Stomach (tissue), 9 donors: ENCODE measurements around the gene KCNC3. TPM values are rescaled to one million over a fixed set of nuclear protein-coding genes. Genes with fewer than 3 reads are reported as not detected.

Experiments used
- DNase-seq, 2 donors: peaks; one replicate each; pipeline versions ENCODE4 v3.0.0 to v3.0.0-alpha.2; 2013 to 2019
- H3K27ac ChIP-seq, 5 donors: fragments of 200-600 bp in 4 of 5; sonication (generic) in 4 of 5; one replicate each; pipeline ENCODE4 v1.5.1; 2013 to 2019; ENCODE audit warnings: mild to moderate bottlenecking in 1 of 5, moderate library complexity in 1 of 5
- H3K27me3 ChIP-seq, 3 donors: fragments of 200-600 bp; sonication (generic); one replicate each; pipeline ENCODE4 v1.5.1; 2017 to 2019; ENCODE audit warnings: mixed run types in 1 of 3
- H3K36me3 ChIP-seq, 4 donors: fragments of 200-600 bp; sonication (generic); 1 replicate in 3 of 4; 2 replicates in 1 of 4; pipeline ENCODE4 v1.5.1; 2016 to 2019
- H3K4me1 ChIP-seq, 4 donors: fragments of 200-600 bp; sonication (generic); one replicate each; pipeline ENCODE4 v1.5.1; 2016 to 2019
- H3K4me3 ChIP-seq, 4 donors: fragments of 200-600 bp; sonication (generic) in 3 of 4; one replicate each; pipeline ENCODE4 v1.5.1; 2016 to 2019; ENCODE audit warnings: mild to moderate bottlenecking in 1 of 4
- H3K9me3 ChIP-seq, 4 donors: fragments of 200-600 bp; sonication (generic); one replicate each; pipeline ENCODE4 v1.5.1; 2016 to 2019
- CTCF ChIP-seq, 7 experiments: fragments of 450-650 bp in 4 of 7; fragments of 200-600 bp in 3 of 7; sonication (generic) in 3 of 7; IDR thresholded peaks; one replicate each; pipeline ENCODE4 v1.5.1; 2016 to 2019; ENCODE audit warnings: antibody characterized with exemption in 7 of 7, control low read depth in 2 of 7, mild to moderate bottlenecking in 1 of 7
- EP300 ChIP-seq: sonication (generic); formaldehyde crosslinking; IDR thresholded peaks from one replicate; pipeline ENCODE4 v1.6.1; 2017; ENCODE audit warnings: antibody characterized with exemption
- POLR2A ChIP-seq, 4 donors: fragments of 450-650 bp; IDR thresholded peaks; one replicate each; pipeline ENCODE4 v1.6.1; 2016; ENCODE audit warnings: antibody characterized with exemption in 4 of 4, control low read depth in 2 of 4, mild to moderate bottlenecking in 1 of 4, moderate library complexity in 1 of 4
- POLR2AphosphoS5 ChIP-seq, 3 donors: sonication (generic); formaldehyde crosslinking; IDR thresholded peaks; one replicate each; pipeline ENCODE4 v1.6.1; 2016; ENCODE audit warnings: antibody characterized with exemption in 3 of 3
- WGBS, 5 donors: extraction: QIAGEN DNeasy Blood & Tissue Kit in 3 of 5; methylation state at CpG; one replicate each; pipeline versions ENCODE4 v1.1.5 to v1.1.7; 2013 to 2018; 5-methylcytosine and 5-hydroxymethylcytosine counted together
- intact Hi-C: fragments of 100-400 bp; cut with DNase I; formaldehyde crosslinking; loops from one replicate; pipeline ENCODE4 v1.15.1; 2023; ENCODE audit warnings: low total_unique reads
- polyA plus RNA-seq, 3 donors: library from polyadenylated mRNA; stranded (reverse); fragments of 200-250 nt; gene quantifications; one replicate each; pipeline ENCODE4 v1.2.3, GENCODE V29; 2013
- total RNA-seq, 5 donors: library from RNA; depleted of rRNA; stranded (reverse); fragments of >200 nt; gene quantifications; one replicate each; pipeline versions ENCODE4 v1.1.0 to v1.2.3, GENCODE V29; 2014 to 2016
- donor health status: healthy with polysubstance abuse.
- donor health status: Bipolar disorder and iron deficiency.
- donor health status: healthy.

The KCNC3 gene
- total and polyA plus RNA-seq, 8 donors = 0.25 to 2.3 (median 0.41) TPM; not detected in 2

- Histone ChIP-seq H3K27ac (no peak overlapping the region), H3K4me1 (peaks cover 26 to 58% (median 49%) of the 10 kb centered on the region in 4 donors), H3K27me3 (peaks cover 6 to 90% (median 66%) of the 10 kb centered on the region in 3 donors), H3K36me3 (no peaks in the 10 kb centered on the region), H3K4me3 (no peak overlapping the region), H3K9me3 (peaks cover 0 to 5% (median 0%) of the 10 kb centered on the region in 4 donors)
- 16 to 37% (median 22%) methylated on average over 13 to 20 of the region's 20 CpGs for WGBS, 5 donors
- intact Hi-C loops = no loop called here
- TF ChIP-seq POLR2A (IDR thresholded peaks at IDR 0.05) (no peak), CTCF (IDR thresholded peaks at IDR 0.05) (no peak), POLR2AphosphoS5 (IDR thresholded peaks at IDR 0.05) (no peak), EP300 (no peak)
- no peak for DNase-seq
Measured at GRCh38 chr19:50327461-50328223, 1.5 kb downstream of the KCNC3 start.

GRCh38 chr19:50327013-50327412 is 2.2 kb downstream of the KCNC3 start:
- Histone ChIP-seq H3K36me3 (no peaks in the 10 kb centered on the region), H3K4me1 (peaks cover 22 to 56% (median 43%) of the 10 kb centered on the region in 4 donors), H3K27me3 (peaks cover 6 to 86% (median 59%) of the 10 kb centered on the region in 3 donors), H3K27ac (no peak overlapping the region), H3K9me3 (peaks cover 0 to 5% (median 0%) of the 10 kb centered on the region in 4 donors), H3K4me3 (no peak overlapping the region)
- no peak for TF ChIP-seq POLR2AphosphoS5 (IDR thresholded peaks at IDR 0.05)
- TF ChIP-seq CTCF (IDR thresholded peaks at IDR 0.05) = no peak
- no peak for TF ChIP-seq EP300
- no peak for TF ChIP-seq POLR2A (IDR thresholded peaks at IDR 0.05)
- DNase-seq = no peak
- intact Hi-C loops = no loop called here
- WGBS, 5 donors = 36 to 52% (median 43%) methylated on average over 3 to 4 of the region's 4 CpGs

GRCh38 chr19:50326101-50326664 is 3.0 kb downstream of the KCNC3 start:
- 4 to 7% (median 5%) methylated on average over 25 to 26 of the region's 26 CpGs for WGBS, 5 donors
- no peak overlapping the region for H3K27ac ChIP-seq
- H3K36me3 ChIP-seq = no peaks in the 10 kb centered on the region
- H3K9me3 ChIP-seq = peaks cover 0 to 5% (median 0%) of the 10 kb centered on the region in 4 donors
- peak overlapping the region in 2 of 4 donors; percentile 7 to 29 for H3K4me3 ChIP-seq
- DNase-seq = no peak
- intact Hi-C loops = no loop called here
- peaks cover 19 to 48% (median 38%) of the 10 kb centered on the region in 4 donors for H3K4me1 ChIP-seq
- no peak for TF ChIP-seq EP300
- no peak for TF ChIP-seq POLR2AphosphoS5 (IDR thresholded peaks at IDR 0.05)
- no peak for TF ChIP-seq CTCF (IDR thresholded peaks at IDR 0.05)
- TF ChIP-seq POLR2A (IDR thresholded peaks at IDR 0.05) = no peak
- H3K27me3 ChIP-seq = peaks cover 6 to 77% (median 52%) of the 10 kb centered on the region in 3 donors

- TF ChIP-seq POLR2A (IDR thresholded peaks at IDR 0.05) (no peak), CTCF (IDR thresholded peaks at IDR 0.05) (no peak), EP300 (no peak), POLR2AphosphoS5 (IDR thresholded peaks at IDR 0.05) (no peak)
- Histone ChIP-seq H3K36me3 (no peaks in the 10 kb centered on the region), H3K27me3 (peaks cover 6 to 77% (median 45%) of the 10 kb centered on the region in 3 donors), H3K4me3 (peak overlapping the region in 1 of 4 donors; percentile 29), H3K4me1 (peaks cover 14 to 41% (median 31%) of the 10 kb centered on the region in 4 donors), H3K9me3 (peaks cover 0 to 3% (median 0%) of the 10 kb centered on the region in 4 donors), H3K27ac (no peak overlapping the region)
- WGBS, 5 donors = 2 to 6% (median 3%) methylated on average over 7 to 48 of the region's 48 CpGs
- peak; percentile 77 to 92 for DNase-seq
- intact Hi-C loops = no loop called here
Measured at GRCh38 chr19:50325310-50326100, 3.7 kb downstream of the KCNC3 start.
